Measurements from ENCODE around the gene ULK2.

Gene ULK2

DNA sequence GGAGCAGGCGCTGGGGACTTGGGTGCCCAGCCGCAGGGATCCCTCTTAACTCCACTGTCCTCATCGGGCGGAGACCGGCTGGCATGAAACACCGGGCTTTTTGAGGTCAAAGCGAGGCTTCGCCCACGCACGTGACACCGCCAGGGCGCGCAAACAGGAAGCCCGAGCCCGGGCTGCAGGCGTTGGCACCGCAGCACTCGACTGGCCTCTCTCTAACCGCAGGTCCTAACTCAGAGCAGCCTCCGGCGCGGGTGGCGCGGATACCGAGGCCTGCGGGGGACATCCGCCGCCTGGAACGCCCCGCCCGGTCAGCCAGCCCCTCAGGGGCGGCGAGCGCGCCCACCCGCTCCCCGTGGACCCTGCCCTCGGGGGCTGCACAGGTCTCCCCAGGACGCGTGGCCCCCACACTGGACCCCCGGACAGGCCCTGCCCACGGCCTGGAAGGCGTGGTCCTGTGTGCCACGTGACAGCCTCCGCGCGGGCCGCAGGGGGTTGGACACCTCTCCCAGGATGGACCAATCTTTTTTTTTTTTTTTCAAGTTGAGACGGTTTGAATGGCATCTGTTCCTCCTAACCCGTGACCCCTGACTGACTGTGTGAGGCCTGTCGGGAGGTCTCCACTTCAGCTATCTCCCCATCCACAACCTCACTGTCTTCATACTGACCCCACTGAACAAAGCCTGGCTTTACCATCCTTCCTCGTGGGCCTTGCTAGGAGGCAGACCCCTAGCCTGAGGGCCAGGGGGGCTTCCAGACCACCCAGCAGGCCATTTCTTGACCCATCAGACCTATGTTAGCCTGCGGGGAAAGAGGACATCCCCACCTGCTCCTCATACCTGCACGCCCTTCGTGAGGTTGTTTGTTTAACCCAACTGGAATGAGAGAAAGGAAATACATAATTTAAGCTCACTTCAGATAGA lies 143.0 kb downstream of the ULK2 start:
- peak; percentile 44 for DNase-seq

DNA sequence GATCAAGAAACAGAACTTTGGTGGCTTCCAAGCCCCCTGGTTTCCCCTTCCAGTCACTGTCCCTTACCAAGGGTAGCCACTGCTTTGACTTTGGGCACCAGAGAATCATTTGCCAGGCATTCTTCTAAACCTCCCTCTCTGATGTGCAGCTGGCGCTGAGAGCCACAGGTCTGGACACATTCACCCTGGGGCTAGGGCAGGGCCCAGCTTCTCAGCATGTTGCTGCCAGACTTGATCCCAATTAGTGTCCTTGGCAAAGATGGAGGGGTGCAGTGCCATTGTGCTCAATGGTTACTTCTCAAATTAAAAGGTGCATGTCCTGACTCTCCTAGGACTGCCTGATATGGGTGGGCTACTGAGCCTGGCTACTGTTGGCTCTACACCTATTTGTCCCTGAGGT lies 143.8 kb downstream of the ULK2 start:
- DNase-seq = no peak

Data from activated gamma-delta T cell treated with Interleukin-2 at 50 U/mL for 16 hours (primary cell).